GM12878 (cell line): ENCODE data around the gene ATAD5. TPM values are rescaled to one million over a fixed set of nuclear protein-coding genes. Genes with fewer than 3 reads are reported as not detected.

Experiments used
- ATF7 ChIP-seq: fragments of 450-650 bp; IDR thresholded peaks from 2 replicates; pipeline ENCODE4 v1.6.1; 2016; ENCODE audit warnings: low read depth, mild to moderate bottlenecking
- IKZF1 ChIP-seq: fragments of 450-650 bp; conservative IDR thresholded peaks from 2 replicates; pipeline ENCODE4 v1.6.1; 2017; ENCODE audit warnings: antibody characterized with exemption, mild to moderate bottlenecking
- IRF3 ChIP-seq: fragments of 450-650 bp; IDR thresholded peaks from 2 replicates; pipeline ENCODE4 v1.6.1; 2014; ENCODE audit warnings: mild to moderate bottlenecking
- KLF5 ChIP-seq: fragments of 450-650 bp; IDR thresholded peaks from 2 replicates; pipeline ENCODE4 v1.6.1; 2014; ENCODE audit warnings: mild to moderate bottlenecking; ENCODE audit not compliant: partially characterized antibody
- MAX ChIP-seq: IDR thresholded peaks from 2 replicates; pipeline ENCODE4 v1.6.1; 2012; ENCODE audit warnings: low read depth, low read length, improper control_type of control experiment
- MEF2A ChIP-seq: IDR thresholded peaks from 2 replicates; pipeline ENCODE4 v1.6.1; 2011; ENCODE audit warnings: low read depth, mild to moderate bottlenecking, low read length, moderate library complexity; ENCODE audit not compliant: insufficient read depth
- NBN ChIP-seq: fragments of 450-650 bp; IDR thresholded peaks from 2 replicates; pipeline ENCODE4 v1.6.1; 2016
- PAX5 ChIP-seq: IDR thresholded peaks from 2 replicates; pipeline ENCODE4 v1.6.1; 2011; ENCODE audit warnings: low read depth, low read length, borderline replicate concordance
- PKNOX1 ChIP-seq: fragments of 450-650 bp; IDR thresholded peaks from 2 replicates; pipeline ENCODE4 v1.6.1; 2016; ENCODE audit warnings: mild to moderate bottlenecking
- PML ChIP-seq: IDR thresholded peaks from 2 replicates; pipeline ENCODE4 v1.6.1; 2012; ENCODE audit warnings: low read length, inconsistent platforms
- RAD21 ChIP-seq: IDR thresholded peaks from 2 replicates; pipeline ENCODE4 v1.6.1; 2011; ENCODE audit warnings: mild to moderate bottlenecking, low read depth, low read length, moderate library complexity; ENCODE audit not compliant: insufficient read depth
- SMARCA5 ChIP-seq: fragments of 450-650 bp; IDR thresholded peaks from 2 replicates; pipeline ENCODE4 v1.6.1; 2017; ENCODE audit warnings: mild to moderate bottlenecking
- WRNIP1 ChIP-seq: IDR thresholded peaks from 2 replicates; pipeline ENCODE4 v1.6.1; 2011; ENCODE audit warnings: low read depth, low read length, improper control_type of control experiment, borderline replicate concordance
- ZNF592 ChIP-seq: fragments of 450-650 bp; IDR thresholded peaks from 2 replicates; pipeline ENCODE4 v1.6.1; 2017; ENCODE audit warnings: mild to moderate bottlenecking, moderate library complexity
- ZNF687 ChIP-seq: fragments of 450-650 bp; IDR thresholded peaks from 2 replicates; pipeline ENCODE4 v1.6.1; 2017; ENCODE audit warnings: mild to moderate bottlenecking, moderate library complexity
- polyA plus RNA-seq, 11 experiments: library from polyadenylated mRNA; depleted of rRNA in 4 of 11; unstranded in 6 of 11; stranded (reverse) in 5 of 11; fragments of >200 nt; fragmentation: Nextera tagmentation in 4 of 11; fragmentation: Illumina TruSeq in 1 of 11; extraction: Ambion mirVana in 4 of 11; extraction: Trizol in 1 of 11; gene quantifications; 1 replicate in 1 of 11; 2 replicates in 10 of 11; pipeline versions ENCODE4 v1.2.1 to v1.2.3, GENCODE V29; 2011 to 2016; ENCODE audit warnings: inconsistent platforms in 2 of 11, missing spikeins in 2 of 11, low read depth in 1 of 11
- total RNA-seq, 4 experiments: library from RNA; depleted of rRNA in 3 of 4; stranded (reverse); fragments of >200 nt in 3 of 4; fragmentation: Illumina TruSeq in 1 of 4; extraction: Trizol in 1 of 4; gene quantifications; 2 replicates each; pipeline versions ENCODE4 v1.2.1 to v1.2.3, GENCODE V29; 2013 to 2021

Gene ATAD5
- total and polyA plus RNA-seq, 10 of the 15 experiments (the other 5 are each of a cell fraction or from before 2014, with no cell fraction given): 3.8 to 19.7 (median 13.2) TPM

GRCh38 chr17:30824356-30825145, 7.2 kb upstream of the ATAD5 start, which contains the start of gene CRLF3 (continued):
- TF ChIP-seq RAD21 (peak; percentile 55), PKNOX1 (peak; percentile 77), PAX5 (0 out of 2 replicates have a peak, but pooled peaks have one; percentile 28), WRNIP1 (no peak), KLF5 (peak; percentile 19), ATF7 (no peak), ZNF687 (peak; percentile 96), MEF2A (peak; percentile 63; the same call in 1 of the 2 replicates), NBN (peak; percentile 69), PML (0 out of 2 replicates have a peak, but pooled peaks have one; percentile 18), SMARCA5 (peak; percentile 89; the same call in 1 of the 2 replicates), IKZF1 (peak; percentile 75), MAX (peak; percentile 60; the same call in 1 of the 2 replicates), IRF3 (peak; percentile 14; the same call in 1 of the 2 replicates), ZNF592 (peak; percentile 61; the same call in 1 of the 2 replicates)
